GM12864 (cell line): Measurements from ENCODE around the gene PAK4.
A peak's percentile ranks its signal among the peaks of the same experiment; 100 is the strongest.
"Not testable (repeated sequence)": the region's sequence is repeated elsewhere in the genome, so short reads cannot be mapped to it uniquely, and the experiment has no call there.

Experiments
- DNase-seq: peaks from one replicate; pipeline ENCODE4 v3.0.0-alpha.2; 2011; ENCODE audit warnings: low read depth
- H3K4me3 ChIP-seq: 2 replicates; pipeline ENCODE4 v1.5.1; 2011; ENCODE audit warnings: mild to moderate bottlenecking, low read depth, low read length, control low read depth
- CTCF ChIP-seq: IDR thresholded peaks from 2 replicates; pipeline ENCODE4 v1.5.1; 2011; ENCODE audit warnings: low read depth, mild to moderate bottlenecking, moderate library complexity, low read length, control low read depth, inconsistent platforms; ENCODE audit errors: missing control alignments

PAK4 gene

GRCh38 chr19:39113199-39113598 lies 12.4 kb upstream of the PAK4 start:
- H3K4me3 ChIP-seq, result no peak overlapping the region
- no peak for DNase-seq
- no peak for TF ChIP-seq CTCF

DNA sequence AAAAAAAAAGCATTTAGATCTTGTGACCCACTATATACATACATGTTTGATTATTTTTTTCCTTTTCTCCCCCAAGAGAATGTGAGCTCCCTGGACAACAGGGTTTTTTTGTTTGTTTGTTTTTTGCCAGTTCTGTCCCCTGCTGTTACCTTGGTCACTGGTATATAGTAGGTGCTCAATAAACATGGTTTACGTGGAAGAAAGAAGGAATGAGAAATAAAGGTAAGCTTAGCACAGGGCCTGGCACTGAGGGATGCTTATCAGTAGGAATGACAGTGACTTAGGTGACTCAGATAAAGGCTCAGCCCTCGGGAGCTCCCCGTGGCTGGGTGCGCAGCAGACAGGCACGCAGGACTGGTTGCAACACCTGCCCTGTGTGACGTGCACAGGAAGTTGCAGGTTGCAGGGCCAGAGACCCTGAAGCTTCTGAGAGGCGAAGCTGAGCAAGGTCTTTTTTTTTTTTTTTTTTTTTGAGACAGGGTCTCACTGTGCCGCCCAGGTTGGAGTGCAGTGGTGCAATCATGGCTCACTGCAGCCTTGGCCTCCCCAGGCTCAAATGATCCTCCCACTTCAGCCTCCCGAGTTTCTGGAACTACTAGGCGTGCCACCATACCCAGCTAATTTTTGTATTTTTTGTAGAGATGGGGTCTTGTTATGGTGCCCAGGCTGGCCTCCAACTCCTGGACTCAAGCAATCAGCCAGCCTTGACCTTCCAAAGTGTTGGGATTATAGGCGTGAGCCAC lies 10.3 kb upstream of the PAK4 start:
- no peak for TF ChIP-seq CTCF
- no peak overlapping the region for H3K4me3 ChIP-seq
- no peak for DNase-seq

GRCh38 chr19:39117023-39117422 lies 8.6 kb upstream of the PAK4 start:
- DNase-seq, H3K4me3 ChIP-seq: not testable (repeated sequence)

DNA sequence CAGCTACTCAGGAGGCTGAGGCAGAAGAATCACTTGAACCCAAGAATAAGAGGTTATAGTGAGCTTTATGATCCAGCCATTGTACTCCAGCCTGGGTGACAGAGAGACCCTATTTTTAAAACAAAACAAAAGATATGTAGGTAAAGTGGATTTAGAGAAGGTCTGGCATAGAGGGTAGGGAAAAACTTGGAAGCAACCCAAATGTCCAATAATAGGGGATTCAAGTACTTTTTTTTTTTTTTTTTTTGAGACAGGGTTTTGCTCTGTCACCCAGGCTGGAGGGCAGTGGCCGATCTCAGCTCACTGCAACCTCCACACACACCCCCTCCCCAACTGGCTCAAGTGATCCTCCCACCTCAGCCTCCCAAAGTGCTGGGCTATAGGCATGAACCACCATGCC lies 5.8 kb upstream of the PAK4 start:
- no peak overlapping the region for H3K4me3 ChIP-seq
- DNase-seq, result no peak
- TF ChIP-seq CTCF, result no peak

- no peak for TF ChIP-seq CTCF
- no peak overlapping the region for H3K4me3 ChIP-seq
- no peak for DNase-seq
Measured at GRCh38 chr19:39122934-39123731, 2.5 kb upstream of the PAK4 start.

DNA sequence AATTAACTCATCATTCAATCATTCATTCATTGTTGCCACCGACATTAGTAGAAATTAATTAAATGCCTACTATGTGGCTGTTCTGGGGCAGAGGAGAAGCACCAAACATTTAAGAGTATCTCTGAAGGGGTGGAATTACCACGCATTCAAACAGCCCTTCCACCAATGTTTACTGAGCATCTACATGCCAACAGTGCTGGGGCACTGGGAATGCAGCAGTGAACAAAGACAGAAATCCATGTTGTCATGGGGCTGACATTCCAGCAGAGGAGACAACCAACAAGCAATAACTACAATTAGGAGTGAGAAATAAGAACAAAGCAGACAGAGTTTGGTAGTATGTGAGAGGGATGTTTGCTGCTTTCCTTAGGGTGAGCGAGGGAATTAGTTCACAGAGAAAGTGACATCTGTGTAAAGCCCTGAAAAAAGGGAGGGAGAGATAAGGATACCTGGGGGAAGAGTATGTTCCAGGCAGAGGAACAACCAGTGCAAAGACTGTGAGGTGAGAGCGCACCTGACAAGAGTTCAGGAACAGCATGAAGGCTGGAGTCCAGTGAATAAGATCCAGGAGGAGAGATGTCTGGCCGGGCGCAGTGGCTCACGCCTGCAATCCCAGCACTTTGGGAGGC lies 1.3 kb upstream of the PAK4 start:
- no peak for TF ChIP-seq CTCF
- DNase-seq, result no peak
- no peak overlapping the region for H3K4me3 ChIP-seq

DNA sequence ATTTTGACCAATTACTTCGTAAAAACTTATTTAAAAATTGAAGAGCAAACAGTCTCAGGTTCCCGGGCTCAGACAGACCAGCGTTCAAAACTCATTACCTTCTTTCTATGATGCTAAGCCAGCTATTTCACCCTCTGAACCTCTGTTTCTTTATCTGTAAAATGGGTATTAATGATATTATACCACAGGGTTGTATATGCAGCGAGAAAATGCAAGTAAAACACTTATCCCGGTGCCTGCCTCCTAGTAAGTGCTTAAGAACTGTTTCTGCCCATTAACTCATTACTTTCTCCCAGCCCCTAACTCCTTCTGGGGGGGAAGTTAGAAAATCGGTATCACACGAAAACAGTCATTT lies 410 bp upstream of the PAK4 start:
- peak overlapping the region; percentile 79 for H3K4me3 ChIP-seq
- no peak for DNase-seq
- TF ChIP-seq CTCF, result no peak
